HK-2 (cell line): ENCODE measurements around the gene KAZN.
"Not testable (repeated sequence)": the region's sequence is repeated elsewhere in the genome, so short reads cannot be mapped to it uniquely, and the experiment has no call there.

Experiments used
- DNase-seq: peaks from one replicate; pipeline ENCODE4 v3.0.0-alpha.2; 2018; ENCODE audit not compliant: unreplicated experiment

Gene KAZN

GRCh38 chr1:15034656-15035055, 436.2 kb downstream of the KAZN start:
- no peak for DNase-seq

- no peak for DNase-seq
Measured at GRCh38 chr1:15035236-15035635, 436.8 kb downstream of the KAZN start.

GRCh38 chr1:15036101-15036500, 437.6 kb downstream of the KAZN start:
- no peak for DNase-seq

DNA sequence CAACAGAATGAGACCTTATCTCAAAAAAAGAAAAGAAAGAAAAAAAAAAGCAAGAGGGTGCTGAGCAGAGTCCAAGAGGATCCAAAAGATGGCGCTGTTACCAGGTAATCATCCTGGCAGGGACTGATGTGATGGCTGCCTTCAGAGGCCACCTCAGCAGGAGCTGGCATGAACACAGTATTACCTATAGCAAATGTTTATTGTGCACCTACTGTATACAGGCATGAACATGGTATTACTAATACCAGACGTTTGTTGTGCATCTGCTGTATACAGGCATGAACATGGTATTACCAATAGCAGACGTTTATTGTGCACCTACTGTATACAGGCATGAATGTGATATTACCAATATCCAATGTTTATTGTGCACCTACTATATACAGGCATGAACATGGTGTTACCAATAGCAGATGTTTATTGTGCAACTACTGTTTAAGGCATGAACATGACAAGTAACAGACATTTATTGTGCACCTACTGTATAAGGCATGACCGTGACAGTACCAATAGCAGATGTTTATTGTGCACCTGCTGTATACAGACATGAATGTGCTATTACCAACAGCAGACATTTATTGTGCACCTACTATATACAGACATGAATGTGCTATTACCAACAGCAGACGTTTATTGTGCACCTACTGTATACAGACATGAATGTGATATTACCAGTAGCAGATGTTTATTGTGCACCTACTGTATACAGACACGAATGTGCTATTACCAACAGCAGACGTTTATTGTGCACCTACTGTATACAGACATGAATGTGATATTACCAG, 439.9 kb downstream of the KAZN start:
- DNase-seq, result peak; percentile 17

DNA sequence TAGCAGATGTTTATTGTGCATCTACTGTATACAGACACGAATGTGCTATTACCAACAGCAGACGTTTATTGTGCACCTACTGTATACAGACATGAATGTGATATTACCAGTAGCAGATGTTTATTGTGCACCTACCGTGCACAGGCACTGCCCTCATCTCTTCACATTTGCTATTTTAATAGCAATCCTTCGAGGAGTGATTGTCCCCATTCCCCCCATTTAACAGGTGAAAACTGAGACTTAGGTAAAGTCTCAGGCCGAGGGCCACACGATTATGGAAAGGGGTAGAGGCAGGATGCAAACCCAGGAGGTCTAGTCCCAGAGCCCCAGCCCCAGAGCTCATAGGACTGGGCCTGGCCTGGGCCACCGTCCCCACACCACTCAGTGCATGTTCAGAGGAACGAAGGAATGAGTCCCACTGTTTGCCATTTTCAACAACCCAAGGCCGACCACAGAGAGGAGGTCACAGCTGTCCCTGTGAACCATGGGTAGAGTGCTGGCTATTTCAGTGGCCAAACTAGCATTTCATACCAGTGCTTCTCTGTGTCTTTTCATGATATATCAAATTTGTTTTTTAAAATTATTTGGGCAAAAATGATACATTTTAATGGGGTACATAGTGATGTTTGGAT, 440.6 kb downstream of the KAZN start:
- no peak for DNase-seq

DNA sequence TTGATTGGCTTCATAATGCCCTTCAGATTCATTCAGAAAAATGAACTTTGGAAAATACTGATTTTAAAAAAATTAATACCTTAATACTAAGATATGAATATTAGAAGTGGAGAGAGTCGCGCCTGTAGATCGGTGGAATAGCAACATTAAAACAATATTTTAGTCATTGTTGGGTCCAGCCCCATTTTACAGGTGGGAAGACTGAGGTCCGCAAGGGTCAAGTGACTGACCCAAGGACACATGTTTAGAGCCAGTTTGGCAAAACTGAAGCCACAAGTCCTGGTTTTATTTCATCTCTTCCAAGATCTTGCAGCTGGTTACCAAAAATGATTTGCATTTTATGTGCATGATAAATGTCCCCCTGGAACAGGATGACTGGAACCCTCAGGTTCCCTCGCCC, 441.4 kb downstream of the KAZN start:
- DNase-seq, result no peak

DNA sequence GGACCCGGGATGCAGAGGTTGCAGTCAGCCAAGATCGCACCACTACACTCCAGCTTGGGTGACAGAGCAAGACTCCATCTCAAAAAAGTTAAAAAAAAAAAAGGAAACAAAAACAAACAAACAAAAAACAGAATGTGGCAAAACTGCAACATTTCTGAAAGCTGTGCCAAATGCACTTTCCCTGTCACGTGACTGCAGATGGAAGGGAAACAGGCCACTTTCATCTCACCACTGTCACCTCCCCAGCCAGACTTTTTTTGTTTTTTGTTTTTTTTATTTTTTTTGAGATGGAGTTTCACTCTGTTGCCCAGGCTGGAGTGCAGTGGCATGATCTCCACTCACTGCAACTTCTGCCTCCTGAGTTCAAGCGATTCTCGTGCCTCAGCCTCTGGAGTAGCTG, 442.2 kb downstream of the KAZN start:
- not testable (repeated sequence) for DNase-seq

DNA sequence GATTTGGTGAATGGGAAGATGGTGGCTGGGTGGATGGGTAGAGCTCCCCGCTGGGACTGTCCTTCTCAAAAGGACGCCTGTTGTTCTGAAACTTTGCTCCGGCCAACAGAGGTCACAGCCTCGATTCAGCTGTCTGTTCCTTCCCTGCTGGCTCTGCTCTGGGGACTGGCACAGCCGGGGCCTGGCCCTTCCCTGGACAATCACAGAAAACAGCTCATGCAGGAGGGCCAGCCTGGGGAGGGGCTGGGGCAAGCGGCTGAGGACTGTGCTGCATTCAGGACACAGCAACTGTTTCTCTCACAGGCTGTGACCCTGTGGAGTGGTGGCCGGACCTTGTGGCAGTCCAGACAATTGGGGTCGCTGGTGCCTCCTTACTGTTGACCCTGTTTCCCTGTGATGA, 444.4 kb downstream of the KAZN start:
- DNase-seq, result no peak

- no peak for DNase-seq
Measured at GRCh38 chr1:15043934-15044333, 445.4 kb downstream of the KAZN start.

- DNase-seq, result no peak
Measured at GRCh38 chr1:15045123-15045522, 446.6 kb downstream of the KAZN start.

GRCh38 chr1:15046487-15047165, 448.1 kb downstream of the KAZN start:
- peak; percentile 76 for DNase-seq

DNA sequence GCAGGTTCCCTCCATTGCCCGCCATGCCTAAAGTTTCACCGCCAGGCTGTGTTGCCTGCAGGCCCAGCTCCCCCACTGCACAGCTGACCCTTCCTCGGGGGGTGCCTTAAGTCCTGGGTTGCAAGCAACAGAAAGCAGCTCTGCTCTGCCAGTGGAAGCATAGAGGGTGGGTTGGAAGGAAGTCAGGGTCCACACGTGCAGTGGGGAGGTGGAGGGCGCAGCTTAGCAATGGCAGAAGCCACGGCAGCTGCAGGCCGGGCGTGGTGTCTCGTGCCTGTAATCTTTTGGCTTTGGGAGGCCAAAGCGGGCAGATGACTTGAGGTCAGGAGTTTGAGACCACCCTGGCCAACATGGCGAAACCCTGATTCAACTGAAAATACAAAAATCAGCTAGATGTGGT, 448.8 kb downstream of the KAZN start:
- DNase-seq, result no peak

DNA sequence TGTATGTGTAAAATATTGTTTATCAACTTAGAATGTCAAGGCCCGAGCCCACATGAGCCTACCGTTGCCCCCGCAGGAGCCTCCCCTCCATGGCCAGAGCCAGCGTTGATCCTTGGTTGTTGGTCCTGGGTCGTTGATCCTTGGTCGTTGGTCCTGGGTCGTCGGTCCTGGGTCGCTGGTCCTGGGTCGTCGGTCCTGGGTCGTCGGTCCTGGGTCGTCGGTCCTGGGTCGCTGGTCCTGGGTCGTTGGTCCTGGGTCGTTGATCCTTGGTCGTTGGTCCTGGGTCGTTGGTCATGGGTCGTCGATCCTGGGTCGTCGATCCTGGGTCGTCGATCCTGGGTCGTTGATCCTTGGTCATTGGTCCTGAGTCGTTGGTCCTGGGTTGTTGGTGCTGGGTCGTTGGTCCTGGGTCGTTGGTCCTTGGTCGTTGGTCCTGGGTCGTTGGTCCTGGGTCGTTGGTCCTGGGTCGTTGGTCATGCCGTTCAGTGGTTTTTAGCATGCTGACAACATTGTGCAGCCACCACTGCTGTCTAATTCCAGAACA, 450.0 kb downstream of the KAZN start:
- DNase-seq, result no peak

- no peak for DNase-seq
Measured at GRCh38 chr1:15049067-15049466, 450.6 kb downstream of the KAZN start.

DNA sequence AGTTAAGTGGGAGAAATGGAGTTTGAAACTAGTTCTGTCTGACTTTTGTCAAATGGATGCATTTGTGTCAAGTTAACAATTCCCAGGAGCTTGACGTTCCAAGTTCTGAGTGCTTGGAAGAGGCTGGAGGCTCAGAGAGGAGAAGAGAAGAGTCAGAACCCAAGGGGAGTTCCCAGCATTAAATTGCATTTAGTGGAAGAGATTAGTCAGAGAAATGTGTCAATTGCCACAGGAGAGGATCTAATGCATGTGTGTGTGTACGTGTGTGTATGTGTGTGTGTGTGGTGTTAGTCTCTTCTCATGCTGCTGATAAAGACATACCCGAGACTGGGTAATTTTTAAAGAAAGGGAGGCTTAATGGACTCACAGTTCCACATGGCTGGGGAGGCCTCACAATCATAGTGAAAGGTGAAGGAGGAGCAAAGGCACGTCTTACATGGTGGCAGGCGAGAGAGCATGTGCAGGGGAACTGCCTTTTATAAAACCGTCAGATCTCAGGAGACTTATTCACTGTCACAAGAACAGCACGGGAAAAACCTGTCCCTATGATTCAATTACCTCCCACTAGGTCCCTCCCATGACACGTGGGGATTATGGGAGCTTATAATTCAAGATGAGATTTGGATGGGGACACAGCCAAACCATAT, 453.5 kb downstream of the KAZN start:
- DNase-seq, result no peak

GRCh38 chr1:15053153-15053552, 454.7 kb downstream of the KAZN start:
- DNase-seq, result no peak

DNA sequence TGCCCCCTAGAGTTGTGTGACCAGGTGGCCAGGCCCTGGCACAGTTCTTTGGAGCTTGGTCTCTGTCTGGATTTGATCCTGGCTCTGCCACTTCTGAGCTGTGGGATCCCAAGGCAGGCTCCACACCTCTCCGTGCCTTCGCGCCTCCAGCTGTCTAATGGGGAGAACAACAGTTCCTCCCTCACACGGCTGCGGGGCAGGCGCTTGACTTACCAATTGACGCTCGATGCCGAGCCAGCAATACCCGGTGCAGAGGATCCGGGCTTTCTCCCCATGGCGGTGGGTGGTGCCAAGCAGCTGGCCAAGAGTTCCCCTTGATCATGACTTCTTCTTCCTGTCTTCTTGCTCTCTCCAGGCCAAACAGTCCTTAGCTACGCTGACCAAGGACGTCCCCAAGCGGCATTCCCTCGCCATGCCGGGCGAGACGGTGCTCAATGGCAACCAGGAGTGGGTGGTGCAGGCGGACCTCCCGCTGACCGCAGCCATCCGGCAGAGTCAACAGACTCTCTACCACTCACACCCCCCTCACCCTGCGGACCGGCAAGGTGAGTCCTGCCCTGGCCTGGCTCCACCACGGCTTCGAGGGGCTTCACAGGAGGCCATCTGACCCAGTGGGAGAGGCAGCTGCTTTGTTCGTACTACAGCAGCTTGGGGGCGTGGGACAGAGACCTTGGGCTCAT, 457.4 kb downstream of the KAZN start:
- DNase-seq, result no peak

DNA sequence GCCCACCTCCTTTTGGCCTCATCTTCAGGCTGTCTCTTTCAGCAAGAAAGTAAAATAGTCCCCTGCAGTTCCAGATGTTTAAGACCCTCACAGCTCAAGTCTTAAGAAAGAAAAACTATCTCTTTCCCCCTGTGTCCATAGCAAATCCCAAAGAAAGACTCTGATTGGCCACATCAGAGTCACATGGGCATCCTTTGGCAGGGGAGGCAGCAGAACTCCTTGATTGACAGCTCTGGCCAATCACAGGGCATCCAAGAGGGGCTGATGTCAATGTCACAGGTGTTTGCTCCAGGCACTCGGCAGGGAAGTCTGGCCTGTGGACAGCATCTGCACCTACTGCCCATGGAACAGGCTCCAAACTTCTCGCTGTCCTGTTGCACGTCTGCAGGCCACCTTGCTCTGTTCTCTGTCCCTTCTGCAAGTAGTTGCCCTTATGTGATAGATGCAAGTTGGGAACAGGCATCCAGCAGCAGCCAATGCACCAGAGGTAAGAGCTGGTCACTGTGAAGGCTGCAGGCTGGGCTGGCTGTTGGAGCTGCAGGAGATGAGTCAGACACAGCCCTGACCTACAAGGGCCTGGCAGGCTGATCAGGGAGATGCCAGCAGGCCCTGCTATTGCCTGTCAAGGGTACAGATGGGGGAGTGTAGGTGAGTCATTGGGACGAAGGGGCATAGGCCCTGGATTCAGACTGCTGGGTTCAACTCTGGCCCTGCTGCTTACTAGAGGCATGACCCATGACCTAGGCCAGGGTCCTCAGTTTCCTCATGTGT, 458.2 kb downstream of the KAZN start:
- DNase-seq, result peak; percentile 35

DNA sequence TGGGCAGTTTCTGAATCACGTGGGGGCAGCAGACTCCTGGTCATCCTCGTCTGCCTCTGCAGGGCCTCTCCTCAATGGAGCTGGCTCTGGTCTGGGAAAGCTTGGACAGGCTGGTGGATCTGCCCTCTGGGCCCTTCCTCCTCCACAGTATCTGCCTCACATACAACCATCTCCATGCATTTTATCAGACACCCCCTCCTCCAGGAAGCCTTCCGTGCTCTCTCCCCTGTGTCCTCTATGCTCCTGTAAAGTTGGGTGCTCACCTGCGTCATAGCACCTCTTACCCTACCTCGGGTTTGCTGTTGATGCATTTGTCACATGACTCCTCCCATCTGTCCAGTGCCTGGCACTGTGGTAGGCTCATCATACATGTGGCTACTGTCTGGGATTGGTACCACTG, 459.3 kb downstream of the KAZN start:
- DNase-seq, result no peak

DNA sequence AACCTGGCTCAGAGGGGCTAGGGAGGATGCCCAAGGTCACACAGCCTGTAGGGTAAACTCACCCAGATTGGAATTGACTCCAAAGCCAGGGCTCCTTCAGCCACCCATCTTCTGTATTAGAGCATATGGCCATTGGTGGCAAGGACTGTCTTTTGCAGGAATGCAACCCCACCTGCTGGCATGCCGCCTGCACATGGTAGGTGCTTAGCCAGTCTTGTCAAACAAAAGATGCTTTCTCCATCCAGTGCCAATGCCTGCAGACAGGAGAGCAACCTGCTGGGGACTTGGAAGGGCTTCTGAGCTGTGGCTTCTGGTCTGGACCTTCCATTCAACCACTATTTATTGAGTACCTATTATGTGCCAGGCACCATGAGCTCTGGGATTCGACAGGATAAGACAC, 459.8 kb downstream of the KAZN start:
- DNase-seq, result no peak

- no peak for DNase-seq
Measured at GRCh38 chr1:15060104-15060503, 461.6 kb downstream of the KAZN start.
